Activated CD4-positive, CD25-positive, alpha-beta regulatory T cell treated with anti-CD3 and anti-CD28 coated beads, Interleukin-2, amount 50 U/mL, for 16 hours (primary cell): ENCODE data around the gene CBR4.
A peak's percentile ranks its signal among the peaks of the same experiment; 100 is the strongest.
"Not testable (repeated sequence)": the region's sequence is repeated elsewhere in the genome, so short reads cannot be mapped to it uniquely, and the experiment has no call there.

ENCODE experiments used
- DNase-seq: peaks from one replicate; pipeline ENCODE4 v3.0.0-alpha.2; 2020; ENCODE audit warnings: low read depth, low spot score

The CBR4 gene

GRCh38 chr4:169010125-169011023 is at the start of gene CBR4:
CBR4 (minus strand) TSS chr4:169010255; CDS start chr4:169010089, 166 bp downstream.
- peak; percentile 94 for DNase-seq

- no peak for DNase-seq
These were observed 49.5 kb upstream of the CBR4 start for GRCh38 chr4:169059306-169060211.

GRCh38 chr4:169058312-169058711 is 48.3 kb upstream of the CBR4 start:
- no peak for DNase-seq

GRCh38 chr4:169054879-169055278 is 44.8 kb upstream of the CBR4 start:
- no peak for DNase-seq

GRCh38 chr4:169052594-169052945 is 42.5 kb upstream of the CBR4 start:
- no peak for DNase-seq

GRCh38 chr4:169051761-169052593 is 41.9 kb upstream of the CBR4 start:
- no peak for DNase-seq

- no peak for DNase-seq
These were observed 41.1 kb upstream of the CBR4 start for GRCh38 chr4:169050881-169051760.

- DNase-seq: no peak
These were observed 40.2 kb upstream of the CBR4 start for GRCh38 chr4:169050284-169050683.

- no peak for DNase-seq
These were observed 38.9 kb upstream of the CBR4 start for GRCh38 chr4:169048868-169049414.

- DNase-seq: no peak
These were observed 37.9 kb upstream of the CBR4 start for GRCh38 chr4:169047956-169048355.

- DNase-seq: no peak
These were observed 36.0 kb upstream of the CBR4 start for GRCh38 chr4:169045862-169046584.

- DNase-seq: no peak
These were observed 34.8 kb upstream of the CBR4 start for GRCh38 chr4:169044714-169045447.

- no peak for DNase-seq
These were observed 32.6 kb upstream of the CBR4 start for GRCh38 chr4:169042608-169043007.

- DNase-seq: no peak
These were observed 30.7 kb upstream of the CBR4 start for GRCh38 chr4:169040559-169041261.

GRCh38 chr4:169039251-169039954 is 29.3 kb upstream of the CBR4 start:
- DNase-seq: no peak

GRCh38 chr4:169037506-169037905 is 27.5 kb upstream of the CBR4 start:
- no peak for DNase-seq

- not testable (repeated sequence) for DNase-seq
These were observed 26.0 kb upstream of the CBR4 start for GRCh38 chr4:169035871-169036620.
